Endothelial cell of umbilical vein (primary cell): ENCODE results near the gene RTEL1. TPM values are rescaled to one million over a fixed set of nuclear protein-coding genes. Genes with fewer than 3 reads are reported as not detected.

Experiments
- BruUV-seq: library from RNA; stranded (reverse); fragments of 400-500 nt; replicated peaks from 2 replicates; lab custom pipeline; 2021; lab: Mats Ljungman, UMichigan
- CTCF ChIA-PET: fragments of 300-600, 350-600 bp; sonication (Branson Sonifier 250); formaldehyde crosslinking; loops from one replicate; lab custom pipeline; 2021; ENCODE audit warnings: antibody characterized with exemption, inconsistent platforms; lab: Charles Lee
- POLR2A ChIA-PET: fragments of 300-600, 350-600 bp; sonication (Branson Sonifier 250); formaldehyde crosslinking; loops from one replicate; lab custom pipeline; 2021; ENCODE audit warnings: antibody characterized with exemption, inconsistent platforms; lab: Charles Lee
- DNase-seq: peaks from one replicate; pipeline ENCODE4 v3.0.0-alpha.2; 2011; ENCODE audit warnings: low read depth, low spot score
- FAIRE-seq: peaks from 2 replicates; lab custom pipeline; 2011; peaks lifted over from hg19 to GRCh38; lab: Jason Lieb, UNC
- H2AFZ ChIP-seq: 2 replicates; pipeline ENCODE4 v1.6.0; 2012; ENCODE audit warnings: low read depth, low read length, control low read depth, inconsistent platforms
- H3K27ac ChIP-seq: 2 replicates; pipeline ENCODE4 v1.5.1; 2011; ENCODE audit warnings: low read depth, mild to moderate bottlenecking, control low read depth, low read length, moderate library complexity; ENCODE audit not compliant: insufficient read depth
- H3K27me3 ChIP-seq, 2 experiments: 2 replicates each; pipeline versions ENCODE4 v1.6.0 to v1.6.1; 2011; ENCODE audit warnings: low read length in 2 of 2, mixed read lengths in 1 of 2; ENCODE audit not compliant: control insufficient read depth in 2 of 2, insufficient read depth in 2 of 2
- H3K36me3 ChIP-seq, 2 experiments: 2 replicates in 1 of 2; 3 replicates in 1 of 2; pipeline ENCODE4 v1.5.1; 2011; ENCODE audit warnings: low read length in 2 of 2, mild to moderate bottlenecking in 1 of 2, moderate library complexity in 1 of 2; ENCODE audit not compliant: control insufficient read depth in 2 of 2, insufficient read depth in 2 of 2; ENCODE audit errors: extremely low read depth in 1 of 2
- H3K4me1 ChIP-seq: 3 replicates; pipeline ENCODE4 v1.5.1; 2011; ENCODE audit warnings: mild to moderate bottlenecking, low read length; ENCODE audit not compliant: control insufficient read depth, insufficient read depth; ENCODE audit errors: extremely low read depth
- H3K4me2 ChIP-seq: 2 replicates; pipeline ENCODE4 v1.6.1; 2011; ENCODE audit warnings: low read length, control low read depth, mixed read lengths; ENCODE audit not compliant: insufficient read depth
- H3K4me3 ChIP-seq, 3 experiments: fragments of 200-600 bp in 1 of 3; sonication (generic), shearing (Covaris generic) in 1 of 3; replicated peaks in 1 of 3; 2 replicates each; pipeline ENCODE4 v1.5.1; 2011 to 2016; ENCODE audit warnings: control low read depth in 3 of 3, low read length in 3 of 3, mild to moderate bottlenecking in 2 of 3, inconsistent platforms in 1 of 3, low read depth in 1 of 3, moderate library complexity in 1 of 3; ENCODE audit not compliant: insufficient read depth in 1 of 3
- H3K79me2 ChIP-seq: 2 replicates; pipeline ENCODE4 v1.6.0; 2012; ENCODE audit warnings: low read length, inconsistent platforms; ENCODE audit not compliant: control insufficient read depth, insufficient read depth
- H3K9ac ChIP-seq: replicated peaks from 2 replicates; pipeline ENCODE3; 2011; ENCODE audit warnings: low read length, control low read depth; ENCODE audit not compliant: insufficient read depth; ENCODE audit errors: extremely low read depth
- H3K9me1 ChIP-seq: replicated peaks from 3 replicates; pipeline ENCODE4 v1.6.0; 2011; ENCODE audit warnings: mild to moderate bottlenecking, low read length; ENCODE audit not compliant: control insufficient read depth, insufficient read depth; ENCODE audit errors: extremely low read depth
- H3K9me3 ChIP-seq: replicated peaks from 2 replicates; pipeline ENCODE4 v1.5.1; 2012; ENCODE audit warnings: low read length, inconsistent platforms; ENCODE audit not compliant: control insufficient read depth, insufficient read depth
- H4K20me1 ChIP-seq: replicated peaks from 2 replicates; pipeline ENCODE3; 2011; ENCODE audit warnings: mild to moderate bottlenecking, low read length; ENCODE audit not compliant: control insufficient read depth, insufficient read depth; ENCODE audit errors: extremely low read depth
- CTCF ChIP-seq, 2 donors: IDR thresholded peaks; 1 replicate in 1 of 2; 2 replicates in 1 of 2; pipeline ENCODE4 v1.5.1; 2011; ENCODE audit warnings: low read length in 2 of 2, mild to moderate bottlenecking in 2 of 2, moderate library complexity in 2 of 2, control low read depth in 1 of 2, inconsistent platforms in 1 of 2, low read depth in 1 of 2; ENCODE audit not compliant: insufficient read depth in 1 of 2; ENCODE audit errors: extremely low read depth in 1 of 2
- EZH2 ChIP-seq: IDR thresholded peaks from 2 replicates; pipeline ENCODE4 v1.6.1; 2012; ENCODE audit warnings: borderline replicate concordance, low read depth, mild to moderate bottlenecking, moderate library complexity, low read length, inconsistent platforms; ENCODE audit not compliant: severe bottlenecking
- FOS ChIP-seq: IDR thresholded peaks from 2 replicates; pipeline ENCODE4 v1.6.1; 2011; ENCODE audit warnings: mild to moderate bottlenecking, low read length, moderate library complexity, borderline replicate concordance; ENCODE audit not compliant: insufficient read depth
- GATA2 ChIP-seq: IDR thresholded peaks from 2 replicates; pipeline ENCODE4 v1.7.0; 2011; ENCODE audit warnings: low read depth, mild to moderate bottlenecking, moderate library complexity, mixed read lengths, low read length; ENCODE audit not compliant: insufficient read length, insufficient read depth
- JUN ChIP-seq: IDR thresholded peaks from 2 replicates; pipeline ENCODE4 v1.6.1; 2011; ENCODE audit warnings: borderline replicate concordance, low read depth; ENCODE audit not compliant: insufficient read length, insufficient read depth
- MAX ChIP-seq: IDR thresholded peaks from 2 replicates; pipeline ENCODE4 v1.6.1; 2011; ENCODE audit not compliant: insufficient read depth, insufficient read length
- MYC ChIP-seq: IDR thresholded peaks from one replicate; pipeline ENCODE4 v1.6.1; 2011; ENCODE audit warnings: mild to moderate bottlenecking, low read depth, low read length
- POLR2A ChIP-seq: IDR thresholded peaks from 2 replicates; pipeline ENCODE4 v1.6.1; 2012; ENCODE audit warnings: low read depth, mild to moderate bottlenecking, control low read depth, low read length
- POLR2AphosphoS5 ChIP-seq: IDR thresholded peaks from 2 replicates; pipeline ENCODE4 v1.6.1; 2012; ENCODE audit warnings: low read depth, mild to moderate bottlenecking, control low read depth, low read length, moderate library complexity; ENCODE audit not compliant: insufficient read depth
- dilution Hi-C: fragments of 300-500 bp; cut with MboI; formaldehyde crosslinking; loops from one replicate; pipeline ENCODE4 v1.15.0; 2019; ENCODE audit warnings: low sequenced_read_pairs; ENCODE audit not compliant: extremely low pct_ligation_motif_present
- intact Hi-C: fragments of 100-400 bp; cut with micrococcal nuclease; formaldehyde crosslinking; loops from one replicate; pipeline ENCODE4 v1.10.0; 2022
- polyA plus RNA-seq, 4 experiments: library from polyadenylated mRNA; depleted of rRNA in 3 of 4; stranded (reverse) in 3 of 4; unstranded in 1 of 4; fragments of >200 nt; gene quantifications; 2 replicates each; pipeline versions ENCODE4 v1.2.1 to v1.2.3, GENCODE V29; 2011 to 2012; ENCODE audit warnings: missing spikeins in 1 of 4
- total RNA-seq: library from RNA; stranded (reverse); gene quantifications from 2 replicates; pipeline ENCODE4 v1.2.3, GENCODE V29; 2021

The RTEL1 gene
- total and polyA plus RNA-seq, 2 donors (not counting 3 experiments of a cell fraction or from before 2014, with no cell fraction given): 17.0 to 44.9 TPM

GRCh38 chr20:63732118-63733095, 74.3 kb downstream of the RTEL1 start:
- dilution Hi-C loops: no loop called here

More at GRCh38 chr20:63732118-63733095, 74.3 kb downstream of the RTEL1 start:
- H3K9ac ChIP-seq: no peak overlapping the region
- H3K4me1 ChIP-seq: no peaks in the 10 kb centered on the region
- TF ChIP-seq POLR2A (no peak), GATA2 (no peak), MYC (no peak), CTCF (IDR thresholded peaks at IDR 0.05; ENCODE audit: extremely low read depth in 1 of 2, insufficient read depth in 1 of 2, low read depth in 1 of 2, low read length in 2 of 2) (no peak), POLR2AphosphoS5 (no peak), FOS (no peak), EZH2 (no peak), JUN (no peak), MAX (no peak)
- no peaks in the 10 kb centered on the region for H3K27me3 ChIP-seq
- H3K79me2 ChIP-seq: peaks cover 20% of the 10 kb centered on the region
- DNase-seq (no peak), FAIRE-seq (no peak)
- H3K27ac ChIP-seq: no peak overlapping the region
- H2AFZ ChIP-seq: no peak overlapping the region
- CTCF ChIA-PET: no interaction called here
- H4K20me1 ChIP-seq: no peaks in the 10 kb centered on the region
- intact Hi-C loops: no loop called here
- H3K36me3 ChIP-seq: peaks cover 0 to 25% of the 10 kb centered on the region in 2 experiments
- POLR2A ChIA-PET: no interaction called here
- H3K4me2 ChIP-seq: no peak overlapping the region
- no peaks in the 10 kb centered on the region for H3K9me3 ChIP-seq
- H3K4me3 ChIP-seq: no peak overlapping the region
- no TSS peak for BruUV-seq
- H3K9me1 ChIP-seq: no peaks in the 10 kb centered on the region
